ENCODE measurements around the gene LTO1.

DNA sequence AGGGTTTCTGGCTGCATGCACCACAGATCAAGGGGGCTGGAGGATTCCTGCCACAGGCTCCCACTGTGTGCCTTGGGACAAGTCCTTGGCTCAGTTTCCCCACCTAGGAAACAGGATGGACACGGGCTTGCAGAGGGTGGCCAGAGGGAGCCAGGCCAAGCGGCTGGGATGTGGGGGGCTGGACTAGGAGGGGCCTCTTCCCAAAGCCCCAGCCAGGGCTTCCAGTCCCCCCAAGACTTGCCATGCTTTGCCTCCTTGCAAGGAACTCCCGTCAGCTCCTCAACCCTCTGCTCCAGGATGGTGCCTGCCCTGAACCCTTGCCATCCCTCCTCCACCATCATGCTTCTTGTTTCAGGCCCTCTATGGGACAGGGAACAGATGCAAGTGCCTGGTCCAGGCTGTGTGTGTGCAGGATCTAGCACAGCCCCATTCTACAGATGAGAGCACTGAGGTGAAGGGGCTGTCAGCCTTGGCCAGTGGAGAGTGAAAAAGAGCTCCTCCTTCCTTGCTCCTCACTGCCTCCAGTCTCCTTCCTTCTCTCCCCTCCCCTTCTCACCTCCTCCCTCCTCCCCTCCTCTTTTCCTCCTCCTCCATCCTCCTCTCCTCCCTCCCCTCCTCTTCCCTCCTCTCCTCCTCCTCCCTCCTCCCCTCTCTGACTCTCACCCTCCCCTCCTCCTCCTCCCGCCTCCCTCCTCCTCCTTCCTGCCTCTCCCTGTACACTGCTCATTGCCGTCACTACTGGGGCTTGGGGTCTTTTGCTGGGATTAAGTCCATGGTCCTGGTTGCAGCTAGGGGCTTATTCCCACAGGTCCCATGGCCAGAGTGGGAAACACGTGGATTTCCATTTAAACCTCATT is 42.0 kb upstream of the LTO1 start:
- TF ChIP-seq ZNF274 (IDR thresholded peaks at IDR 0.05; ENCODE audit: low read depth, low read length): no peak
- no peak for TF ChIP-seq SUZ12 (IDR thresholded peaks at IDR 0.05; ENCODE audit: extremely low read depth, insufficient read depth, insufficient read length)
